ENCODE results near the gene CBY3. TPM values are rescaled to one million over a fixed set of nuclear protein-coding genes. Genes with fewer than 3 reads are reported as not detected.

Gene CBY3
- total and polyA plus RNA-seq, 8 donors = not detected

DNA sequence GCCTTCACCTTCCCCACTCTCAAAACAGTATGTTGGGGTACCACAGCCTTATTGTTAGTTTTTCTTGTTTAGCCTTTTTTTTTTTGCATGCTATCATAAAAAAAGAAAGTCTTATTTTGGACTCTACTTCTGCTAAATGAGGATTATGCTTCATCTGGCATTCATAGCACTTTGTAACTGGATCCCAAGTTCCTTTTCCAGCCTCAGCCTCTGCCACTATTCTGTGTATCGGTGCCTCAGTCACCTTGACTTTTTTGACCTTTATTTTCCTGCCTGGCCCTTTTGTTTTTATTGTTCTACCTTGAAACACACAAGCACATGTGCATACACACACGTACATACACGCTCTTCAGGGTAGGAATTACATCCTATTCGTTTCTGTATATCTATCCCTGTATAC lies 43.3 kb upstream of the CBY3 start:
- H3K36me3 ChIP-seq = peaks cover 16 to 99% (median 60%) of the 10 kb centered on the region in 3 donors
- DNase-seq (no peak), FAIRE-seq (no peak), ATAC-seq (no peak)
- no peaks in the 10 kb centered on the region for H3K9me3 ChIP-seq
- H3K27ac ChIP-seq = no peak overlapping the region
- 84 to 93% methylated on average over 4 of the region's 4 CpGs for WGBS, 2 donors
- TF ChIP-seq, protein P1, sequence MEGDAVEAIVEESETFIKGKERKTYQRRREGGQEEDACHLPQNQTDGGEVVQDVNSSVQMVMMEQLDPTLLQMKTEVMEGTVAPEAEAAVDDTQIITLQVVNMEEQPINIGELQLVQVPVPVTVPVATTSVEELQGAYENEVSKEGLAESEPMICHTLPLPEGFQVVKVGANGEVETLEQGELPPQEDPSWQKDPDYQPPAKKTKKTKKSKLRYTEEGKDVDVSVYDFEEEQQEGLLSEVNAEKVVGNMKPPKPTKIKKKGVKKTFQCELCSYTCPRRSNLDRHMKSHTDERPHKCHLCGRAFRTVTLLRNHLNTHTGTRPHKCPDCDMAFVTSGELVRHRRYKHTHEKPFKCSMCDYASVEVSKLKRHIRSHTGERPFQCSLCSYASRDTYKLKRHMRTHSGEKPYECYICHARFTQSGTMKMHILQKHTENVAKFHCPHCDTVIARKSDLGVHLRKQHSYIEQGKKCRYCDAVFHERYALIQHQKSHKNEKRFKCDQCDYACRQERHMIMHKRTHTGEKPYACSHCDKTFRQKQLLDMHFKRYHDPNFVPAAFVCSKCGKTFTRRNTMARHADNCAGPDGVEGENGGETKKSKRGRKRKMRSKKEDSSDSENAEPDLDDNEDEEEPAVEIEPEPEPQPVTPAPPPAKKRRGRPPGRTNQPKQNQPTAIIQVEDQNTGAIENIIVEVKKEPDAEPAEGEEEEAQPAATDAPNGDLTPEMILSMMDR (IDR thresholded peaks at IDR 0.05) = no peak
- no peaks in the 10 kb centered on the region for H3K4me1 ChIP-seq
- intact Hi-C loops (cut with DNase I) = loop anchor here in 1 of 3 donors (10.0 kb wide), 1 partner anchor 109 kb away; no protein-coding TSS in a partner anchor
- no peaks in the 10 kb centered on the region for H3K27me3 ChIP-seq
- no peak overlapping the region for H3K4me3 ChIP-seq

DNA sequence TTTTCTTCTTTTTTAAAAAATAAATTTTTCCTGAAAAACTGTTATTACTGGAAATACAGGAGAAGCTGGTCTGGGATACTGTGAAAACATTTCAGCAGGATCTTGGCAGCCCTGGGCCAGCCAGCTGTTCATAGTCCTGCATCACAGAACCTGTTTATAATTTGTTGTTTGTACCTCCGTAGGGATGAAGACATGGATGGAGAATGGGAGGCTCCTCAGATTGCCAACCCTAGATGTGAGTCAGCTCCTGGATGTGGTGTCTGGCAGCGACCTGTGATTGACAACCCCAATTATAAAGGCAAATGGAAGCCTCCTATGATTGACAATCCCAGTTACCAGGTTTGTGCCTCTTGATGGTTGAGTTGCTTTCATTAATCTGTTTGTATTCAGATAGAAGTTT lies 39.4 kb upstream of the CBY3 start:
- Histone ChIP-seq H3K4me1 (no peaks in the 10 kb centered on the region), H3K9me3 (no peaks in the 10 kb centered on the region), H3K27ac (no peak overlapping the region), H3K4me3 (no peak overlapping the region), H3K36me3 (peaks cover 13 to 91% (median 70%) of the 10 kb centered on the region in 3 donors), H3K27me3 (no peaks in the 10 kb centered on the region)
- FAIRE-seq (no peak), DNase-seq (no peak), ATAC-seq (no peak)
- TF ChIP-seq, protein P1 (IDR thresholded peaks at IDR 0.05) = no peak
- 76 to 90% methylated on average over 2 of the region's 2 CpGs for WGBS, 2 donors
- intact Hi-C loops (cut with DNase I) = loop anchor here in 1 of 3 donors (10.0 kb wide), 1 partner anchor 105 kb away; no protein-coding TSS in a partner anchor

DNA sequence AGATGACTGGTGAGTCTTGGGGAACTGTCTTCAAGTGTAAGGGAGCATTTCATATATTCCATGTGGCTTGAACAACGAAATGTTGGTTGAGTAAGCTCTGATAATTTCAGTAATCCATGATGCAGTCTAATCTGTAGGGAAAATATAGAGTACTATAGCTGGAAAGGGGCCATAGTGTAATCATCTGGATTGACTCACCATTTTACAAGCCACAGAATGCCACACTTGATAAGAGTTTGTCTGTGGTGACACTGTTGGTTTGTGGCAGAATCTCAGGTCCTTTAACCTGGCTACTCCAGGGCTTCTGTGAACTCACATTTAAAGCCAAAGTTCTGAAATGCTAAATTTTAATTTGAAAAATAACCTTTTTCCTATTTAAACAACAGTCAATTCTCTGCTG lies 35.5 kb upstream of the CBY3 start:
- H3K36me3 ChIP-seq = peaks cover 6 to 87% (median 69%) of the 10 kb centered on the region in 3 donors
- intact Hi-C loops (cut with DNase I) = no loop called here
- TF ChIP-seq, protein P1 (IDR thresholded peaks at IDR 0.05) = no peak
- H3K4me3 ChIP-seq = no peak overlapping the region
- H3K27ac ChIP-seq = no peak overlapping the region
- DNase-seq (no peak), FAIRE-seq (no peak), ATAC-seq (no peak)
- H3K9me3 ChIP-seq = no peaks in the 10 kb centered on the region
- no peaks in the 10 kb centered on the region for H3K27me3 ChIP-seq
- no peaks in the 10 kb centered on the region for H3K4me1 ChIP-seq
- 87 to 89% methylated on average over 1 of the region's 1 CpG for WGBS, 2 donors

DNA sequence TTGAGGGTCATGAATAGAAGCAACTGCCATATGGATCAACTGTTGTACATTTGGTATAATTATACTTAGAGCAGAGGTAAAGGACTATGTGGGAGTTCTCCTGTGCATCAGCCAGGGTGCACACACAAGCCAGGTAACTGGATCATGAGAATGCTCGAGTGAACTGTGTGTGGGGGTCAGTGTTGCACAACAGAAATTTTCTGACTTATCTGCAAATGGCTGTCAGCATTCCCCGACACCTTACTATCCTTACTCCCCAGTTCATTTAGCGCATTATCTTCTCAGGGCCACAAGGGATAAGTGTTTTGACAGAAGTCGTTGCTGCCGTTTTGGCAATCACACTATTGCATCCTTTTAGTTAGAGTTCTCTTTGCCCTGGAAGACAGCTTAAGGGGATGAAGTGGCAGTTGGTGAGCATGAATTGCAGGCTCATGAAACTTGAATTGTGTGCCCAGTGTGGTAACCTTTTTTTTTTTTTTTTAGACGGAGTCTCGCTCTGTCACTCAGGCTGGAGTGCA lies 19.6 kb upstream of the CBY3 start:
- Histone ChIP-seq H3K27me3 (no peaks in the 10 kb centered on the region), H3K4me1 (peaks cover 0 to 21% (median 0%) of the 10 kb centered on the region in 3 donors), H3K4me3 (peak overlapping the region; percentile 84 to 99 (median 94)), H3K36me3 (no peaks in the 10 kb centered on the region), H3K9me3 (no peaks in the 10 kb centered on the region), H3K27ac (peak overlapping the region in 3 of 4 donors; percentile 97 to 99 (median 98))
- TF ChIP-seq, protein P1 (IDR thresholded peaks at IDR 0.05) = no peak
- DNase-seq (no peak), ATAC-seq (no peak), FAIRE-seq (no peak)
- intact Hi-C loops (cut with DNase I) = no loop called here
- 13 to 26% methylated on average over 7 of the region's 7 CpGs for WGBS, 2 donors

DNA sequence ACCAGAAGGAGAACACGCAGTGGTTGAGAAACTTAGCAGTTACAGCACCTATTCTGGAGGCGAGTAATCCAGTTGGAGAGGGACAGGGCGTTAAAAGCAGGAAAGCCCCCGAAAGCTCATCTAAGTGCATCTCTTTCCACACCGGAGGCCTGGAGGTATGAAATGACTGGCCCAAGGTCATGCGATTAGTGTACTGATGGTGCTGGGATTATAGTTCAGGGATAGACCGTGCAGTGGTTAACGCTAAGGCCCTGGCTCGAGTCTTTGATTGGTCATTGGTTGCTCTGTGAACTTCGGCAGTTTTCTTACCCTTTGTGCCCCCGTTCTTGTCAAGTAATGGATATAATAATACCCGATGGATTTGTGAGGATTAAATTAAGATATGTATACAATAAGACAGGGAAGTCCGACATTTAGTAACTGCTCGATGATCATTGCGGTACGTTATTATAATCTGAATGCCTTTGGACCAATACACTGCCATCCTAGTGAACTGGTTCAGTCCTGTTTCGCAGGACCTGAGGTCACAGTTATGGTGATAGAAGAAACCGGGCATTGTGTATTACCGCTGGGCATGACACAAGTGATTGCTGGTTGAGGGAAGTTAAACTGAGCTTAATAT lies 18.9 kb upstream of the CBY3 start:
- FAIRE-seq (no peak), ATAC-seq (peak; percentile 17 to 25 (median 22)), DNase-seq (peak in 3 of 6 donors; percentile 31 to 42 (median 40))
- Histone ChIP-seq H3K27me3 (no peaks in the 10 kb centered on the region), H3K9me3 (no peaks in the 10 kb centered on the region), H3K36me3 (no peaks in the 10 kb centered on the region), H3K27ac (peak overlapping the region; percentile 95 to 99 (median 98)), H3K4me1 (peaks cover 0 to 21% (median 0%) of the 10 kb centered on the region in 3 donors), H3K4me3 (peak overlapping the region; percentile 84 to 99 (median 94))
- TF ChIP-seq, protein P1 (IDR thresholded peaks at IDR 0.05) = no peak
- 0 to 1% methylated on average over 19 of the region's 19 CpGs for WGBS, 2 donors
- intact Hi-C loops (cut with DNase I) = no loop called here

Data from pancreas (tissue), 10 donors.